ENCODE data around the gene ITGB5.

DNA sequence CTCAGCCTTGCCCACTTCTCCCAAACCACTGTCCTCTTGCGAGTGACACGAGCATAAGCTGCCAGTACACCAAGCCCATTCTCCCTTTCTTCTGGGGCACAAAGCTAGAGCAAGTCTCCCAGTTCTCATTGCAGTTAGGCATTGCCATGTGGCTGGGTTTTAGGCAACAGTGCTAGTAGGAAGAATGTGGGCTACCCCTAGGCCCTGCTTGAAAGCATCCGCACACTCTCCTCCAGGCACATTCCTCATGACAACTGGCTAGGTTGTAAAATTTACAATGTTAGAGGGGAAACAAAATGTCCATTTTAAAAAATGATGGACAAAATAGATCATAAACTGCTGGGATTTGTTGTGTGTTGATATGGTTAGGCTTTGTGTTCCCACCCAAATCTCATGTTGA, 19.7 kb downstream of the ITGB5 start:
- TF ChIP-seq, protein P1, sequence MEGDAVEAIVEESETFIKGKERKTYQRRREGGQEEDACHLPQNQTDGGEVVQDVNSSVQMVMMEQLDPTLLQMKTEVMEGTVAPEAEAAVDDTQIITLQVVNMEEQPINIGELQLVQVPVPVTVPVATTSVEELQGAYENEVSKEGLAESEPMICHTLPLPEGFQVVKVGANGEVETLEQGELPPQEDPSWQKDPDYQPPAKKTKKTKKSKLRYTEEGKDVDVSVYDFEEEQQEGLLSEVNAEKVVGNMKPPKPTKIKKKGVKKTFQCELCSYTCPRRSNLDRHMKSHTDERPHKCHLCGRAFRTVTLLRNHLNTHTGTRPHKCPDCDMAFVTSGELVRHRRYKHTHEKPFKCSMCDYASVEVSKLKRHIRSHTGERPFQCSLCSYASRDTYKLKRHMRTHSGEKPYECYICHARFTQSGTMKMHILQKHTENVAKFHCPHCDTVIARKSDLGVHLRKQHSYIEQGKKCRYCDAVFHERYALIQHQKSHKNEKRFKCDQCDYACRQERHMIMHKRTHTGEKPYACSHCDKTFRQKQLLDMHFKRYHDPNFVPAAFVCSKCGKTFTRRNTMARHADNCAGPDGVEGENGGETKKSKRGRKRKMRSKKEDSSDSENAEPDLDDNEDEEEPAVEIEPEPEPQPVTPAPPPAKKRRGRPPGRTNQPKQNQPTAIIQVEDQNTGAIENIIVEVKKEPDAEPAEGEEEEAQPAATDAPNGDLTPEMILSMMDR (conservative IDR thresholded peaks at IDR 0.05; ENCODE audit: low read length): no peak
- no peak for TF ChIP-seq EZH2phosphoT487 (IDR thresholded peaks at IDR 0.05; ENCODE audit: borderline replicate concordance, low read depth, low read length)
